GM12878 (cell line): ENCODE results near the gene BICRAL.

Experiments
- BHLHE40 ChIP-seq, 2 experiments: fragments of 450-650 bp in 1 of 2; IDR thresholded peaks; 2 replicates each; pipeline ENCODE4 v1.6.1; 2011 to 2017; ENCODE audit warnings: low read depth in 2 of 2, borderline replicate concordance in 1 of 2, improper control_type of control experiment in 1 of 2, low read length in 1 of 2, mild to moderate bottlenecking in 1 of 2
- CEBPB ChIP-seq, 2 experiments: fragments of 150-350 bp in 1 of 2; IDR thresholded peaks; 2 replicates each; pipeline ENCODE4 v1.6.1; 2012 to 2014; ENCODE audit warnings: low read depth in 2 of 2, low read length in 2 of 2, borderline replicate concordance in 1 of 2, inconsistent platforms in 1 of 2
- HDAC6 ChIP-seq: fragments of 200-600 bp; sonication (generic); IDR thresholded peaks from one replicate; pipeline ENCODE4 v1.8.0; 2017; ENCODE audit warnings: antibody characterized with exemption; ENCODE audit not compliant: unreplicated experiment
- HDGF ChIP-seq: fragments of 450-650 bp; IDR thresholded peaks from 2 replicates; pipeline ENCODE4 v1.6.1; 2016; ENCODE audit warnings: antibody characterized with exemption
- POLR2A ChIP-seq: IDR thresholded peaks from 2 replicates; pipeline ENCODE4 v1.6.1; 2011; ENCODE audit warnings: low read depth, mild to moderate bottlenecking, low read length

DNA sequence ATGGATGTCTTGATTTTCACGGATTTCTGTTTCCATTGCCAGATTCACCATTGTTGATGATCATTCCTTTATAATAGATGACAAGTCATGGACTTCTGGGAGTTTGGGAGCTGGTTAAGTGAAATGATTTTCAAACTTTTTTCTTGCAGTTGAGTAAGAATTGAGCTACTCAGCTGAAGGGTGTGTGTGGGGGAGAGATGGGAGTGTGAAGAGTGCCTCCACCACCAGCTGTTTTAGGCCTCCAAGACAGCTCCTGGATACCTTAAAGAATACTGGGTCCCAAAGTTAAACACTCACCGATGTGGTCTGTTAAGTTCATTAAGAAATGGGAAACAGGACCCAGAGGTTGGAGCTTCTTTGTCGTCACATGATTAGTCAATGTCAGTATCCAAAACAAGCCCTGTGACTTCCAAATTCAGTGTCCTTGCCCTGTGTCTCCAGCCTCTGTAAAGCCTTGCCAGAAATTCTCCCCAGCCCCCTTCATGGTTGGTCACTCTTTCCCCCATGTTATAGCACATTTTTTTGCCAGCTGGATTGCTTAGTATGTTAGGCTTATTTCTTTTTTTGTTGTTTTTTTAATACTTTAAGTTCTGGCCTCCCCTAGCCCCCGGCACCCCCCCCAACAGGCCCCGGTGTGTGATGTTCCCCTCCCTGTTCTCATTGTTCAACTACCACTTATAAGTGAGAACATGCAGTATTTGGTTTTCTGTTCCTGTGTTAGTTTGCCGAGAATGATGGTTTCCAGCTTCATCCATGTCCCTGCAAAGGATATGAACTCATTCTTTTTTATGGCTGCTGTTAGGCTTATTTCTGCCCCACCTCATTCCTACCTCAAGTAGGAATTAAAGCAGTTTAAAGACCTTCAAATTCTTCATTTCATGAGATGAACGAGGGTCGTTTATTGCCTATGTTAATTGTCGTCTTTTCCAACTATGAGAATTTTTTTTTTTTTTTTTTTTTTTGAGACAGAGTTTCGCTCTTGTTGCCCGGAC is 26.9 kb downstream of the BICRAL start:
- TF ChIP-seq HDAC6 (no peak), CEBPB (IDR thresholded peaks at IDR 0.05; ENCODE audit: borderline replicate concordance in 1 of 2, low read depth in 2 of 2, low read length in 2 of 2) (no peak), HDGF (no peak), BHLHE40 (IDR thresholded peaks at IDR 0.05; ENCODE audit: borderline replicate concordance in 1 of 2, low read depth in 2 of 2, low read length in 1 of 2) (no peak), POLR2A (no peak)
